Activated T-cell treated with anti-CD3 and anti-CD28 coated beads, Interleukin-2, amount 50 U/mL, for 1 hour (primary cell): ENCODE data around the gene RNASEH1.
"Not testable (repeated sequence)": the region's sequence is repeated elsewhere in the genome, so short reads cannot be mapped to it uniquely, and the experiment has no call there.

Source experiments
- DNase-seq: peaks from one replicate; pipeline ENCODE4 v3.0.0-alpha.2; 2020

The RNASEH1 gene

GRCh38 chr2:3518496-3519254 is 39.5 kb downstream of the RNASEH1 start:
- peak; percentile 98 for DNase-seq

DNA sequence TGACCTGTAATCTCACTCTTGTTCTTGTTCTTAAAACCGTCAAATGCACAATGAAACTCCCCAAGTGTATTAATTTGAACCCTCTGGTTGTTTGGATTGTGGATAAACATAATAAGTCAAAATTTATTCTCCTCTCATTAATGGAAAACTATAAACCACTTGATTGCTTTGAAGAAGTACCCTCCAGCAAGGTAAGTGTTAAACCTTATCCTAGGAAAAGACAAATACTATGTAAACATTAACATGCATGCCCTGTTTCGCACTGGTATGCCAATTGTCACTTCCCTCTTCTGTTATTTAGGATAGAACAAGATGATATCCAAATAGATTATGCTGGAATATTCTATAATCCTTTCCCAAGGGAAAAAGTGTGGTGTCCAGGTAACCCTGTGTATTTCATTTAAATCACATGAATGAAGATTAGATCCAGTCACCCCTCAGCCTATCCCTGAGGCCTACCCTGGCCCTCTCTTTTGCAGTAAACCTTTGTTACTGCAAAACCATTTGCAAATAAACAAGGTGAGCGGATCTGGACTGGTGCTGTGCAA is 40.1 kb downstream of the RNASEH1 start:
- DNase-seq, result no peak

DNA sequence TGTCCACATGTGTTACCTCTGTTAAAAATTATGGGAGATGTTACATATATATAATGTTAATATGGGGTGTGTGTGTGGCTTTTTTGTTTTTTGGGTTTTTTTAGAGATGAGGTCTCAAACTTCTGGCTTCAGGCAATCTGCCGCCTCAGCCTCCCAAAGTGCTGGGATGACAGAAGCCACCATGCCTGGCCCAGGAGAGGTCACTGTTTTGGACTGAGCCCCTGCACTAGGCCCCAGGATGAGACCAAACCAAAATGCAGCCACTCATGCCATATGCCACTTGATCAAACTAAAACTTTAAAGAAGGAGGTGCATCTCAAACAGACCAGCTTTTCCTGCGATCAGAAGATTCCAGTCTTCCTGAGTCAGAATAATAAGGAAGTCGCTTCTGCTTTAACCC is 41.3 kb downstream of the RNASEH1 start:
- no peak for DNase-seq

- DNase-seq, result not testable (repeated sequence)
Measured at GRCh38 chr2:3515438-3515837, 42.7 kb downstream of the RNASEH1 start.

DNA sequence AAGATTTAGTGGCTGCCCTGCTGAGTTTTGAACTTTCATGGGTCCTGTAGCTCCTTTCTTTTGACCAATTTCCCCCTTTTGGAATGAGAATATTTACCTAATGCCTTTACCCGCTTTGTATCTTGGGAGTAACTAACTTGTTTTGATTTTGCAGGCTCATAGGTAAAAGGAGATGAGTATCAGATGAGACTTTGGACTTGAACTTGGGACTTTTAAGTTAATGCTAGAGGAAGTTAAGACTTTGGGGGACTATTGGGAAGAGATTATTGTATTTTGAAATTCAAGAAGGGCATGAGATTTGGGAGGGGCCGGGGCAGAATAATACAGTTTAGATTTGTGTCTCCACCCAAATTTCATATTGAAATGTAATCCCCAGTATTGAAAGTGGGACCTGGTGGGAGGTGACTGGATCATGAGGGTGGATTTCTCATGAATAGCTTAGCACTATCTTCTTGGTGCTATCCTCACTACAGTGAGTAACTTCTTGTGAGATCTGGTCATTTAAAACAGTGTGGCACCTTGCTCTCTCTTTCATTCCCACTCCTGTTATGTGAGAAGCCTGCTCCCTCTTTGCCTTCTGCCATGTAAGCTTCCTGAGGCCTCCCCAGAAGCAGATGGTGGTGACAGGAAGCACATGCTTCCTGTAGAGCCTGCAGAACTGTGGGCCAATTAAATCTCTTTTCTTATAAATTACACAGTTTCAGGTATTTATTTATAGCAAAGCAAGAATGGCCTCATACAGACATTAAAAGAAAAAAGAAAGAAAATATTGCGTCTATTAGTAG is 44.9 kb downstream of the RNASEH1 start:
- no peak for DNase-seq

GRCh38 chr2:3512086-3512485 is 46.0 kb downstream of the RNASEH1 start:
- no peak for DNase-seq

GRCh38 chr2:3505771-3506170 is 52.4 kb downstream of the RNASEH1 start:
- no peak for DNase-seq

- DNase-seq, result no peak
Measured at GRCh38 chr2:3504741-3505140, 53.4 kb downstream of the RNASEH1 start.

- no peak for DNase-seq
Measured at GRCh38 chr2:3503483-3503882, 54.6 kb downstream of the RNASEH1 start.

DNA sequence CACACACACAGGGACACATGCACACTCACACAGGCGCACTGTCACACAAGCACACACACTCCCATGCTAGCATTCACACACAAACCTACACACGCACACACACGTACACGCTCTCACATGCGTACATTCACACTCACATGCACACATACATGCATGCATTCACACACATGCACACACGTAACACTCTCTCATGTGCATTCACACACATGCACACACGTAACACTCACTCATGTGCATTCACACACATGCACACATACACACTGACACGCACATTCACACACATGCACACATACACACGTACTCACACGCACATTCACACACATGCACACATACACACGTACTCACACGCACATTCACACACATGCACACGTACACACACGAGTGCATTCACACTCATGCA is 55.1 kb downstream of the RNASEH1 start:
- DNase-seq, result no peak

DNA sequence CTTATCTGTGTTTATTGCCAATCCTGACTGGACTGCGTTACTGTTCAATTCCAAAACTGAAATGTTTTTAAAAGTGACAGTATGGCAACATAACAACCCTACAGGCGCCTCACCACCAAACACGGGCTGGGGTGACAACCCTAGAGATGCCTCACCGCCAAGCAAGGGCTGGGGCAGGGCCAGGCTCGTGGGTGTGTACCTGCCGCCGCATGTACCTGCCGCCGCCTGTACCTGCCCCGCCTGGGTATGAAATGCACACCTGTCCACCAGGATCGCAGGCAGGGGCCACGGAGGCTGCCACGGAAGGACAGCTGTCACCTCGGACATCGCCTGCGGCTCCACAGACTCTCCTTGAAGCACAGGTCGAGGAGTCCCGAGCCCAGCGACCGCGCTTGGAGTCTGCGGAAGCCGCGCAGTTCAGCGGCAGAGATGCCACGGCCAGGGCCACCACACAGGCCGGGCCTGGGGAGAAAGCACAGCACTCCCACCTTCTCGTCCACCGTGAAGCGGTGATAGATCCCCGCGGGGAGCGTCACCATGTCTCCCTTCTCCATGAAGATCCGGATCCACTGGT is 57.7 kb downstream of the RNASEH1 start:
- DNase-seq, result no peak

DNA sequence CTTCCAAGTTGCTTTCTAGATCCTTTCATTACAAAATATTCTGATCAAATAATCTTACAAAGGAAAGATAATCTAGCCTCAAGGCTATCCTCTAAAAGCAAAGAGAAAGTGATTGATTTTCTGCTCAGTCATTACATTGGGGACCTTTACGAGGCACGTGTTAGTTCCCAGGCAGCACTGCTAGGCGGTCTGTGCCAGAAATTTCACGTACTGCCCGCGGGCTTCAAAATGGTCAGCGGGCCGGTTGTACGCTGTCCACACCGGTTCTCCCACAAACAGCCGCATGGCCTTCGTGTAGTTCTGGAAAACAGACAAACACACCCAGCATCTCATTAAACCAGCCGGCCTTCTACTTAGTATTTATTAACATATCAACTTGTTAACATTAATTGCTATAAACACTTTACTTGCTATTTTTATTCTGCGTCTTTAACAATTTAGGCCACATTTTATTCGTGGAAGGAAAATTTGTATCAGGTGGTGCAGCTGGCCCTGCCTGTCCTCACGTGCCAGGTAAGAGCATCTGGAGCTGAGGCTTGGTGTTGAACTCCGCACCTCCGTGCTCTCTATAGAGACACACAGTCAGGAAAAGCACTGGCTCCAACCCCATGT is 59.2 kb downstream of the RNASEH1 start:
- DNase-seq, result no peak

DNA sequence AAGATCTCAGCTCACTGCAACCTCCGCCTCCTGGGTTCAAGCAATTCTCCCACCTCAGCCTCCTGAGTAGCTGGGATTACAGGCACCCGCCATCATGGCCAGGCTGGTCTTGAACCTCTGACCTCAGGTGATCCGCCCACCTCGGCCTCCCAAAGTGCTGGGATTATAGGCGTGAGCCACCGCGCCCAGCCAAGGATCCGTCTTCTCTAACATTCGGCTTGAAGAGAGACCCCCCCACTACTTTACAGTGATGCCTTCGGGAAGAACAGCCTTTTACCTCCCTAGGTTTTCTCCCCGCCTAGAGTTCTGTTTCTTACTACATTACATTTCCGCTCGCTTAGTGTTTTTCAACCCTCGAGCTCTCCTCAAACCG is 61.4 kb downstream of the RNASEH1 start:
- not testable (repeated sequence) for DNase-seq
